M059J (cell line): ENCODE measurements around the gene KCNRG. TPM values are rescaled to one million over a fixed set of nuclear protein-coding genes. Genes with fewer than 3 reads are reported as not detected.
"Not testable (repeated sequence)": the region's sequence is repeated elsewhere in the genome, so short reads cannot be mapped to it uniquely, and the experiment has no call there.

Experiments
- DNase-seq: peaks from one replicate; pipeline ENCODE4 v3.0.0-alpha.2; 2012; ENCODE audit warnings: low read depth
- total RNA-seq: library from RNA; depleted of rRNA; stranded (reverse); fragments of >200 nt; shearing (Covaris generic); gene quantifications from 2 replicates; pipeline ENCODE4 v1.2.3, GENCODE V29; 2014

KCNRG gene
- total RNA-seq, 1 experiment from 2014 or later = 0.17 TPM

GRCh38 chr13:50011461-50011860 lies 3.8 kb upstream of the KCNRG start:
- no peak for DNase-seq

GRCh38 chr13:50012396-50013169 lies 2.7 kb upstream of the KCNRG start:
- DNase-seq = no peak

GRCh38 chr13:50014386-50014785 lies 858 bp upstream of the KCNRG start:
- no peak for DNase-seq

GRCh38 chr13:50015750-50016149 lies 506 bp downstream of the KCNRG start:
- no peak for DNase-seq

- no peak for DNase-seq
Measured at GRCh38 chr13:50016444-50016843, 1.2 kb downstream of the KCNRG start.

GRCh38 chr13:50017819-50018218 lies 2.6 kb downstream of the KCNRG start:
- DNase-seq = no peak

GRCh38 chr13:50025436-50025835 lies 10.2 kb downstream of the KCNRG start:
- no peak for DNase-seq

- no peak for DNase-seq
Measured at GRCh38 chr13:50026788-50027473, 11.7 kb downstream of the KCNRG start.

- DNase-seq = no peak
Measured at GRCh38 chr13:50030315-50030714, 15.1 kb downstream of the KCNRG start.

- no peak for DNase-seq
Measured at GRCh38 chr13:50033725-50034124, 18.5 kb downstream of the KCNRG start.

- DNase-seq = no peak
Measured at GRCh38 chr13:50037788-50038187, 22.5 kb downstream of the KCNRG start.

GRCh38 chr13:50038266-50038665 lies 23.0 kb downstream of the KCNRG start:
- DNase-seq = no peak

- no peak for DNase-seq
Measured at GRCh38 chr13:50052478-50052877, 37.2 kb downstream of the KCNRG start.

- DNase-seq = no peak
Measured at GRCh38 chr13:50053844-50054243, 38.6 kb downstream of the KCNRG start.

GRCh38 chr13:50055454-50055853 lies 40.2 kb downstream of the KCNRG start:
- no peak for DNase-seq

- no peak for DNase-seq
Measured at GRCh38 chr13:50060718-50061117, 45.5 kb downstream of the KCNRG start.

GRCh38 chr13:50062336-50062735 lies 47.1 kb downstream of the KCNRG start:
- DNase-seq = not testable (repeated sequence)

- no peak for DNase-seq
Measured at GRCh38 chr13:50065712-50066111, 50.5 kb downstream of the KCNRG start.

GRCh38 chr13:50068508-50068907 lies 53.3 kb downstream of the KCNRG start:
- DNase-seq = no peak

- DNase-seq = no peak
Measured at GRCh38 chr13:50069261-50069660, 54.0 kb downstream of the KCNRG start.

- no peak for DNase-seq
Measured at GRCh38 chr13:50070186-50070585, 54.9 kb downstream of the KCNRG start.
